Parathyroid adenoma (tissue), 2 donors: Measurements from ENCODE around the gene COPS8.

ENCODE experiments used
- H2AFZ ChIP-seq: fragments of 300-600 bp; sonication (generic); one replicate; pipeline ENCODE4 v1.7.0; 2017; ENCODE audit warnings: antibody characterized with exemption, mild to moderate bottlenecking
- H3K27ac ChIP-seq: fragments of 300-600 bp; sonication (generic); one replicate; pipeline ENCODE4 v1.7.0; 2017
- H3K27me3 ChIP-seq: fragments of 300-600 bp; sonication (generic); one replicate; pipeline ENCODE4 v1.7.0; 2017; ENCODE audit warnings: low read length; ENCODE audit not compliant: control insufficient read depth, insufficient read depth
- H3K36me3 ChIP-seq: fragments of 300-600 bp; sonication (generic); one replicate; pipeline ENCODE4 v1.7.0; 2017; ENCODE audit warnings: low read length; ENCODE audit not compliant: control insufficient read depth, insufficient read depth
- H3K4me1 ChIP-seq: fragments of 300-600 bp; sonication (generic); one replicate; pipeline ENCODE4 v1.7.0; 2017; ENCODE audit warnings: control low read depth
- H3K4me2 ChIP-seq: fragments of 300-600 bp; sonication (generic); one replicate; pipeline ENCODE4 v1.7.0; 2017; ENCODE audit warnings: low read length
- H3K4me3 ChIP-seq: fragments of 300-600 bp; sonication (generic); one replicate; pipeline ENCODE4 v1.7.0; 2017; ENCODE audit warnings: low read depth, low read length
- H3K79me2 ChIP-seq: fragments of 300-600 bp; sonication (generic); one replicate; pipeline ENCODE4 v1.7.0; 2017; ENCODE audit warnings: control low read depth
- H3K9ac ChIP-seq: fragments of 300-600 bp; sonication (generic); one replicate; pipeline ENCODE4 v1.7.0; 2017; ENCODE audit warnings: mild to moderate bottlenecking
- H3K9me3 ChIP-seq: fragments of 300-600 bp; sonication (generic); one replicate; pipeline ENCODE4 v1.7.0; 2017; ENCODE audit warnings: low read length; ENCODE audit not compliant: control insufficient read depth
- CTCF ChIP-seq: fragments of 300-600 bp; sonication (generic); IDR thresholded peaks from one replicate; pipeline ENCODE4 v1.7.0; 2017; ENCODE audit warnings: antibody characterized with exemption, mild to moderate bottlenecking
- donor health status: primary hyperparathyroidism.

The COPS8 gene

GRCh38 chr2:237062585-237062984, 23.1 kb upstream of the COPS8 start:
- TF ChIP-seq CTCF, result no peak
- Histone ChIP-seq H3K36me3 (no peaks in the 10 kb centered on the region), H3K4me2 (no peak overlapping the region), H3K9ac (no peak overlapping the region), H3K4me3 (no peak overlapping the region), H3K4me1 (no peaks in the 10 kb centered on the region), H3K9me3 (no peaks in the 10 kb centered on the region), H2AFZ (no peak overlapping the region), H3K79me2 (no peaks in the 10 kb centered on the region), H3K27ac (no peak overlapping the region), H3K27me3 (no peaks in the 10 kb centered on the region)

- no peak overlapping the region for H3K27ac ChIP-seq
- no peaks in the 10 kb centered on the region for H3K36me3 ChIP-seq
- no peaks in the 10 kb centered on the region for H3K4me1 ChIP-seq
- H3K9ac ChIP-seq, result no peak overlapping the region
- no peaks in the 10 kb centered on the region for H3K79me2 ChIP-seq
- no peak for TF ChIP-seq CTCF
- H3K4me2 ChIP-seq, result no peak overlapping the region
- H2AFZ ChIP-seq, result no peak overlapping the region
- H3K4me3 ChIP-seq, result no peak overlapping the region
- H3K9me3 ChIP-seq, result no peaks in the 10 kb centered on the region
- H3K27me3 ChIP-seq, result no peaks in the 10 kb centered on the region
Observed at GRCh38 chr2:237064203-237065070, 21.3 kb upstream of the COPS8 start.

- H3K79me2 ChIP-seq, result no peaks in the 10 kb centered on the region
- no peaks in the 10 kb centered on the region for H3K9me3 ChIP-seq
- no peak overlapping the region for H3K9ac ChIP-seq
- H3K4me3 ChIP-seq, result no peak overlapping the region
- H3K36me3 ChIP-seq, result no peaks in the 10 kb centered on the region
- TF ChIP-seq CTCF, result no peak
- H3K27me3 ChIP-seq, result no peaks in the 10 kb centered on the region
- no peak overlapping the region for H2AFZ ChIP-seq
- no peak overlapping the region for H3K27ac ChIP-seq
- H3K4me2 ChIP-seq, result no peak overlapping the region
- H3K4me1 ChIP-seq, result no peaks in the 10 kb centered on the region
Observed at GRCh38 chr2:237065071-237065377, 20.7 kb upstream of the COPS8 start.

GRCh38 chr2:237066396-237066795, 19.3 kb upstream of the COPS8 start:
- H3K9me3 ChIP-seq, result no peaks in the 10 kb centered on the region
- H3K36me3 ChIP-seq, result no peaks in the 10 kb centered on the region
- H3K4me3 ChIP-seq, result no peak overlapping the region
- no peak for TF ChIP-seq CTCF
- H3K79me2 ChIP-seq, result no peaks in the 10 kb centered on the region
- no peak overlapping the region for H3K27ac ChIP-seq
- no peaks in the 10 kb centered on the region for H3K4me1 ChIP-seq
- H3K27me3 ChIP-seq, result no peaks in the 10 kb centered on the region
- no peak overlapping the region for H2AFZ ChIP-seq
- H3K9ac ChIP-seq, result no peak overlapping the region
- no peak overlapping the region for H3K4me2 ChIP-seq

DNA sequence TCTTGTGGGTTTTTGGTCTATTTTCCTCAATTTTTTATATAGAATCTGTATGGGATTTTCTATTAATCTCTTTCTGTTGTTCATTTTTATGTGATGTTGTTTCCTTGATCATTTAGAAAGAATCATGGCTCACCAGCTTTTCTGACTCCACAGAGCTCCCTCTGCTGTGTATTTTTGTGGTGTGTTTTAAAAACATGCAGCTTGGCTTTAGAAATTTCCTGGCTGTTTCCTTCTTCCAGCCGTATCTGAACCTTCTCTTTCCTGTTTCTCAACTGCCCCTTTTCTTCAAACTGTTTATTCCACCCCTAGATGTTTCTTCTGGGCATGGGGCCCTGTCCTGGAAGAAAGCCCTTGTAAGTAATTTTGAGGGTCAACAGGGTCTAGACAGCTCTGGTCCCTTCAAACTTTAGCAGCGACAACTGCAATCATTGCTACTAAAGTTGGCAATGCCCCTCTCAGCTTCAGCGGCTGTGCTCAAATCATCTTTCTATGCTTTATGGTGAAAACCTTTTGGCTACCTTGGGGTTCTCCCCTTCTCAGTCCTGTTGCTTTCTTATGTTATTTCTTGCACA, 17.6 kb upstream of the COPS8 start:
- H2AFZ ChIP-seq, result no peak overlapping the region

More for the DNA sequence above, 17.6 kb upstream of the COPS8 start:
- Histone ChIP-seq H3K9me3 (no peaks in the 10 kb centered on the region), H3K79me2 (no peaks in the 10 kb centered on the region), H3K27me3 (no peaks in the 10 kb centered on the region), H3K4me1 (no peaks in the 10 kb centered on the region), H3K4me3 (no peak overlapping the region), H3K27ac (no peak overlapping the region), H3K4me2 (no peak overlapping the region), H3K9ac (no peak overlapping the region), H3K36me3 (no peaks in the 10 kb centered on the region)
- no peak for TF ChIP-seq CTCF
